GM18858 (cell line): ENCODE data around the gene CADPS2.

Experiments
- ATAC-seq: cut with Tn5 transposase; IDR thresholded peaks from one replicate; pipeline ENCODE4 v1.9.1; 2021; ENCODE audit not compliant: unreplicated experiment

The CADPS2 gene

GRCh38 chr7:122467661-122468449, 418.4 kb downstream of the CADPS2 start:
- ATAC-seq, result no peak

- no peak for ATAC-seq
Observed at GRCh38 chr7:122465296-122465695, 421.0 kb downstream of the CADPS2 start.

GRCh38 chr7:122463631-122464030, 422.6 kb downstream of the CADPS2 start:
- no peak for ATAC-seq

- no peak for ATAC-seq
Observed at GRCh38 chr7:122460936-122461335, 425.3 kb downstream of the CADPS2 start.

- ATAC-seq, result no peak
Observed at GRCh38 chr7:122457969-122458368, 428.3 kb downstream of the CADPS2 start.

- ATAC-seq, result no peak
Observed at GRCh38 chr7:122457325-122457724, 428.9 kb downstream of the CADPS2 start.

- ATAC-seq, result no peak
Observed at GRCh38 chr7:122454776-122455507, 431.3 kb downstream of the CADPS2 start.

- no peak for ATAC-seq
Observed at GRCh38 chr7:122453432-122453831, 432.8 kb downstream of the CADPS2 start.

GRCh38 chr7:122448893-122449589, 437.2 kb downstream of the CADPS2 start:
- no peak for ATAC-seq

GRCh38 chr7:122442929-122443328, 443.3 kb downstream of the CADPS2 start:
- no peak for ATAC-seq

GRCh38 chr7:122438492-122438891, 447.8 kb downstream of the CADPS2 start:
- no peak for ATAC-seq

GRCh38 chr7:122438006-122438405, 448.3 kb downstream of the CADPS2 start:
- no peak for ATAC-seq

- ATAC-seq, result no peak
Observed at GRCh38 chr7:122433765-122434164, 452.5 kb downstream of the CADPS2 start.

- ATAC-seq, result no peak
Observed at GRCh38 chr7:122430710-122431109, 455.6 kb downstream of the CADPS2 start.

- ATAC-seq, result no peak
Observed at GRCh38 chr7:122429926-122430325, 456.3 kb downstream of the CADPS2 start.

- no peak for ATAC-seq
Observed at GRCh38 chr7:122425731-122426130, 460.5 kb downstream of the CADPS2 start.

GRCh38 chr7:122423591-122423990, 462.7 kb downstream of the CADPS2 start:
- no peak for ATAC-seq

- no peak for ATAC-seq
Observed at GRCh38 chr7:122416336-122416735, 469.9 kb downstream of the CADPS2 start.

- ATAC-seq, result no peak
Observed at GRCh38 chr7:122415510-122415909, 470.8 kb downstream of the CADPS2 start.

- ATAC-seq, result no peak
Observed at GRCh38 chr7:122413339-122413738, 472.9 kb downstream of the CADPS2 start.

- ATAC-seq, result no peak
Observed at GRCh38 chr7:122412883-122413282, 473.4 kb downstream of the CADPS2 start.

GRCh38 chr7:122412441-122412840, 473.8 kb downstream of the CADPS2 start:
- no peak for ATAC-seq
